Measurements from ENCODE around the gene CSAD. TPM values are rescaled to one million over a fixed set of nuclear protein-coding genes. Genes with fewer than 3 reads are reported as not detected.

The CSAD gene
- polyA plus RNA-seq, 1 donor (not counting 4 experiments of a cell fraction or from before 2014, with no cell fraction given), result 19.5 TPM

DNA sequence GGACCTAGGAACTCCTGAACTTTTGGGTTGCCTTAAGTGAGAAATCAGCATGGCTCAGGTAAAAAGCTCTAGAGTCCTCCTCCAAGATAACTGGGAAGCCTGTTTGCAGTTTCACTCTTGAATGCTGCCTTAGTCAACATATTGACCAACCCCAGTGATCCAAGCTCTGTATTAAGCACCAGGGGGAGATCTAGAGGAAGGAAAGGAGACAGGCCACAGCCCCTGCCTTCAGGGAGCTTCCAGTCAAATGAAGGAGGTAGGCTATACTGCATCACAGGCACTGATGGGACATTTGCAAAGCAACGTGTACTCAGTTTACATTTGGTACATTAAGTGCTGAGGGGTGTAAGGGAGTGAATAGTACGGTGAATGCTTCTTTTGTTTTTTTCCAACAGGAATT, 1.2 kb upstream of the CSAD start:
- H2AFZ ChIP-seq (ENCODE audit: control insufficient read depth, low read length), result no peak overlapping the region
- H3K4me3 ChIP-seq (ENCODE audit: control insufficient read depth in 2 of 3, extremely low read depth in 1 of 3, insufficient read depth in 2 of 3, low read depth in 1 of 3, low read length in 3 of 3), result peak overlapping the region; percentile 72 to 89 (median 82)
- TF ChIP-seq, protein P1, sequence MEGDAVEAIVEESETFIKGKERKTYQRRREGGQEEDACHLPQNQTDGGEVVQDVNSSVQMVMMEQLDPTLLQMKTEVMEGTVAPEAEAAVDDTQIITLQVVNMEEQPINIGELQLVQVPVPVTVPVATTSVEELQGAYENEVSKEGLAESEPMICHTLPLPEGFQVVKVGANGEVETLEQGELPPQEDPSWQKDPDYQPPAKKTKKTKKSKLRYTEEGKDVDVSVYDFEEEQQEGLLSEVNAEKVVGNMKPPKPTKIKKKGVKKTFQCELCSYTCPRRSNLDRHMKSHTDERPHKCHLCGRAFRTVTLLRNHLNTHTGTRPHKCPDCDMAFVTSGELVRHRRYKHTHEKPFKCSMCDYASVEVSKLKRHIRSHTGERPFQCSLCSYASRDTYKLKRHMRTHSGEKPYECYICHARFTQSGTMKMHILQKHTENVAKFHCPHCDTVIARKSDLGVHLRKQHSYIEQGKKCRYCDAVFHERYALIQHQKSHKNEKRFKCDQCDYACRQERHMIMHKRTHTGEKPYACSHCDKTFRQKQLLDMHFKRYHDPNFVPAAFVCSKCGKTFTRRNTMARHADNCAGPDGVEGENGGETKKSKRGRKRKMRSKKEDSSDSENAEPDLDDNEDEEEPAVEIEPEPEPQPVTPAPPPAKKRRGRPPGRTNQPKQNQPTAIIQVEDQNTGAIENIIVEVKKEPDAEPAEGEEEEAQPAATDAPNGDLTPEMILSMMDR (optimal IDR thresholded peaks at IDR 0.05 in 1 of 3, IDR thresholded peaks at IDR 0.05 in 1 of 3, conservative IDR thresholded peaks at IDR 0.05 in 1 of 3; ENCODE audit: extremely low read depth in 1 of 3, insufficient read depth in 2 of 3, low read length in 3 of 3), result no peak
- no peak for TF ChIP-seq EZH2 (IDR thresholded peaks at IDR 0.05; ENCODE audit: low read length)
- FAIRE-seq (no peak), DNase-seq (ENCODE audit: low read depth, low spot score) (no peak)
- H3K9me3 ChIP-seq (ENCODE audit: control insufficient read depth, low read depth, low read length), result no peaks in the 10 kb centered on the region
- no peaks in the 10 kb centered on the region for H3K9me1 ChIP-seq (ENCODE audit: control insufficient read depth, extremely low read depth, insufficient read depth, low read length)
- peaks cover 17 to 28% of the 10 kb centered on the region in 2 experiments for H3K36me3 ChIP-seq (ENCODE audit: control insufficient read depth in 2 of 2, extremely low read depth in 1 of 2, insufficient read depth in 2 of 2, low read length in 2 of 2)
- H3K27ac ChIP-seq (ENCODE audit: control insufficient read depth, insufficient read depth, low read length), result no peak overlapping the region
- dilution Hi-C loops (cut with MboI; ENCODE audit: extremely low pct_ligation_motif_present, low sequenced_read_pairs), result no loop called here
- no peak overlapping the region for H3K9ac ChIP-seq (ENCODE audit: control insufficient read depth, extremely low read depth, insufficient read depth, low read length)
- no peaks in the 10 kb centered on the region for H4K20me1 ChIP-seq (ENCODE audit: control insufficient read depth, extremely low read depth, insufficient read depth, low read length)
- H3K4me1 ChIP-seq (ENCODE audit: control insufficient read depth, extremely low read depth, insufficient read depth, low read length), result peaks cover 20% of the 10 kb centered on the region
- H3K4me2 ChIP-seq (ENCODE audit: control insufficient read depth, extremely low read depth, insufficient read depth, low read depth, low read length), result peak overlapping the region; percentile 83
- no peaks in the 10 kb centered on the region for H3K27me3 ChIP-seq (ENCODE audit: control insufficient read depth, extremely low read depth, insufficient read depth, low read length)
- peaks cover 14% of the 10 kb centered on the region for H3K79me2 ChIP-seq (ENCODE audit: control insufficient read depth, insufficient read depth, low read length)

DNA sequence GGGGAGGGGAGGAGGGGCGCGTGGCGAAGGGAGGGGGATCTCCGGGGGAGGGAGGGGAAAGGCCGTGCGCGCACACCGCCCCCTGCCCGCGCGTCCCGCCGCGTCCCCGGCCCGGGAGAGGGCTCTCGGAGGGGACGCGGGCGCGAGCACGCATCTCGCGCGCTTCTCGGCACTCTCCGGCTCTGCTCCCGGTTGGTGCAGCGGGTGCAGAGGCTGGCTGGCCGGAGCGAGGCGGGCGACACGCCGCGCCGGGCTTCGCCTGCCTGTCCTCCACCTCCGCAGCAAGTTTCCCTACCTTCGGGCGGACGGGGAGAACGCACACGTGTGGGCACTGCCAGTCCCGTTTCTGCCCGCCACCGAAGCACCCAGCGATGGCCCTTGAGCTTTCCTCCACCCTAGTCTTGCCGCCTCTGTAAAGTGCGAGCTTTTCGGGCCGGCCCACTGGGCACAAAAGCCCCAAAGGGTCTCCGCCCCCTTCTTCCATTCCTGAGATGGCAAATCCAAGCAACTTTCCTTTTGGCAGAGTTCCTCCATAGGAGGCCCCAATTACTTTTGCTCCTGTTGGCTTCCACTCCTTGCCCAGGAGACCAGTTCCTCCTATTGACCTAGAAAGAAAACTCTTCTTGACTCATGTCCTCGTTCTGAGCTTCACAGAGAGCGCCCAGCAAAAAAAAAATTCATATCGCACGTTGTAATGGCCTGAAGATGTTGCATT, 363 bp upstream of the CSAD start:
- H4K20me1 ChIP-seq (ENCODE audit: control insufficient read depth, extremely low read depth, insufficient read depth, low read length), result no peaks in the 10 kb centered on the region
- peak overlapping the region; percentile 94 for H3K9ac ChIP-seq (ENCODE audit: control insufficient read depth, extremely low read depth, insufficient read depth, low read length)
- dilution Hi-C loops (cut with MboI; ENCODE audit: extremely low pct_ligation_motif_present, low sequenced_read_pairs), result no loop called here
- no peaks in the 10 kb centered on the region for H3K9me3 ChIP-seq (ENCODE audit: control insufficient read depth, low read depth, low read length)
- H3K27ac ChIP-seq (ENCODE audit: control insufficient read depth, insufficient read depth, low read length), result peak overlapping the region; percentile 93
- no peak for DNase-seq (ENCODE audit: low read depth, low spot score)
- H3K9me1 ChIP-seq (ENCODE audit: control insufficient read depth, extremely low read depth, insufficient read depth, low read length), result no peaks in the 10 kb centered on the region
- peak overlapping the region; percentile 83 for H2AFZ ChIP-seq (ENCODE audit: control insufficient read depth, low read length)
- peaks cover 14% of the 10 kb centered on the region for H3K79me2 ChIP-seq (ENCODE audit: control insufficient read depth, insufficient read depth, low read length)
- H3K27me3 ChIP-seq (ENCODE audit: control insufficient read depth, extremely low read depth, insufficient read depth, low read length), result no peaks in the 10 kb centered on the region
- H3K36me3 ChIP-seq (ENCODE audit: control insufficient read depth in 2 of 2, extremely low read depth in 1 of 2, insufficient read depth in 2 of 2, low read length in 2 of 2), result peaks cover 17 to 26% of the 10 kb centered on the region in 2 experiments
- H3K4me3 ChIP-seq (ENCODE audit: control insufficient read depth in 2 of 3, extremely low read depth in 1 of 3, insufficient read depth in 2 of 3, low read depth in 1 of 3, low read length in 3 of 3), result peak overlapping the region; percentile 72 to 89 (median 82)
- TF ChIP-seq EZH2 (IDR thresholded peaks at IDR 0.05; ENCODE audit: low read length), result no peak
- TF ChIP-seq, protein P1 (optimal IDR thresholded peaks at IDR 0.05 in 1 of 3, IDR thresholded peaks at IDR 0.05 in 1 of 3, conservative IDR thresholded peaks at IDR 0.05 in 1 of 3; ENCODE audit: extremely low read depth in 1 of 3, insufficient read depth in 2 of 3, low read length in 3 of 3), result no peak
- no peak for FAIRE-seq
- peaks cover 20% of the 10 kb centered on the region for H3K4me1 ChIP-seq (ENCODE audit: control insufficient read depth, extremely low read depth, insufficient read depth, low read length)
- peak overlapping the region; percentile 83 for H3K4me2 ChIP-seq (ENCODE audit: control insufficient read depth, extremely low read depth, insufficient read depth, low read depth, low read length)

Measured in keratinocyte (primary cell).